ENCODE data around the gene NAXE. TPM values are rescaled to one million over a fixed set of nuclear protein-coding genes. Genes with fewer than 3 reads are reported as not detected.
"Not testable (repeated sequence)": the region's sequence is repeated elsewhere in the genome, so short reads cannot be mapped to it uniquely, and the experiment has no call there.

NAXE gene
- polyA plus RNA-seq, 2 of the 4 experiments (the other 2 are of a cell fraction): 81.4 to 119 TPM

DNA sequence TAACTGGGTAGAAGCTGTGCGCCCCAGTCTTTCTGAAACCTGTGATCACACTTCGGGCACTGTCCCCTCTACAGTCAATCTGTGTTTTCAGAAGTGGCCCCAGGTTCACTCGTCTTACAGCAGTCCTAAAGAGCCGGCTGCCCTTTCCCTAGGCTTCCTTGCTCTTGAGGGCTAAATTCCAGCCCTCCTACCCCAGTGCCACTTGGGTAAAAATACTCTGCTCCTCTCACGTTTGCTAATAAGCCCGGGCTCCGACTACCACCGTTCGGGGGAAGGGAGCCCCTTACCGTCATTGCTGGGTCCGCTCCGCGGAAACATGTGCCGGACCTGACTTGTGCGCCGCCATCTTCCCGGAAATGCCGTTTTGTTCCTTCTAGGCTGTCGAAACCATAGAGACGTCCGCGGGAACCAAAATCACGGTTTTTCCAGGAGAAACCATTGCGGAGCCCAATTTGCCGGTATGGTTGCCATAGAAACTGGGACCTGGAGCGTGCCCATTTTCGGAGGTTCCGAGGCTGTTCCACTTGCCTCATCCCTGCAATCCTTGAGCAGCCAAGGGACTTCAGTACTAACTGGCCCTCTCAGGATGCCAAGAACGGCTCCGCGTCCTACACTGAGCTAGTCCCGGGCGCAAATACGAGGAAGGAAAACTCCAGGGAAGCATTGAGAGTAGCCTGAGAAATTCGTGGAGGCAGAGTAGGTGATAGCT is 9.7 kb downstream of the NAXE start, which contains the start of gene GPATCH4 (continued):
- TF ChIP-seq EHF (CRISPR knock-in tag; IDR thresholded peaks at IDR 0.05): peak; percentile 76; the same call in 1 of the 2 replicates
- TF ChIP-seq, protein P1, sequence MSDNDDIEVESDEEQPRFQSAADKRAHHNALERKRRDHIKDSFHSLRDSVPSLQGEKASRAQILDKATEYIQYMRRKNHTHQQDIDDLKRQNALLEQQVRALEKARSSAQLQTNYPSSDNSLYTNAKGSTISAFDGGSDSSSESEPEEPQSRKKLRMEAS (IDR thresholded peaks at IDR 0.05): peak; percentile 99
- no peak for TF ChIP-seq RAD21 (conservative IDR thresholded peaks at IDR 0.05 in 1 of 2, IDR thresholded peaks at IDR 0.05 in 1 of 2)
- TF ChIP-seq, protein P2, sequence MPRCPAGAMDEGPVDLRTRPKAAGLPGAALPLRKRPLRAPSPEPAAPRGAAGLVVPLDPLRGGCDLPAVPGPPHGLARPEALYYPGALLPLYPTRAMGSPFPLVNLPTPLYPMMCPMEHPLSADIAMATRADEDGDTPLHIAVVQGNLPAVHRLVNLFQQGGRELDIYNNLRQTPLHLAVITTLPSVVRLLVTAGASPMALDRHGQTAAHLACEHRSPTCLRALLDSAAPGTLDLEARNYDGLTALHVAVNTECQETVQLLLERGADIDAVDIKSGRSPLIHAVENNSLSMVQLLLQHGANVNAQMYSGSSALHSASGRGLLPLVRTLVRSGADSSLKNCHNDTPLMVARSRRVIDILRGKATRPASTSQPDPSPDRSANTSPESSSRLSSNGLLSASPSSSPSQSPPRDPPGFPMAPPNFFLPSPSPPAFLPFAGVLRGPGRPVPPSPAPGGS (IDR thresholded peaks at IDR 0.05): peak; percentile 74; the same call in 2 of the 3 replicates
- TF ChIP-seq, protein P3, sequence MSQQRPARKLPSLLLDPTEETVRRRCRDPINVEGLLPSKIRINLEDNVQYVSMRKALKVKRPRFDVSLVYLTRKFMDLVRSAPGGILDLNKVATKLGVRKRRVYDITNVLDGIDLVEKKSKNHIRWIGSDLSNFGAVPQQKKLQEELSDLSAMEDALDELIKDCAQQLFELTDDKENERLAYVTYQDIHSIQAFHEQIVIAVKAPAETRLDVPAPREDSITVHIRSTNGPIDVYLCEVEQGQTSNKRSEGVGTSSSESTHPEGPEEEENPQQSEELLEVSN (IDR thresholded peaks at IDR 0.05; ENCODE audit: borderline replicate concordance, low read depth): peak; percentile 43
- TF ChIP-seq KDM5A (IDR thresholded peaks at IDR 0.05): peak; percentile 86
- TF ChIP-seq ZFP36 (IDR thresholded peaks at IDR 0.05; ENCODE audit: borderline replicate concordance, partially characterized antibody): no peak
- TF ChIP-seq FOSB (CRISPR knock-in tag; IDR thresholded peaks at IDR 0.05): 0 out of 2 replicates have a peak, but pooled peaks have one; percentile 25
- TF ChIP-seq NFE2L2 (conservative IDR thresholded peaks at IDR 0.05; ENCODE audit: low read length): no peak
- TF ChIP-seq HEYL (CRISPR knock-in tag; IDR thresholded peaks at IDR 0.05): no peak
- peak; percentile 97 for TF ChIP-seq MYC (IDR thresholded peaks at IDR 0.05; ENCODE audit: borderline replicate concordance, low read length)

DNA sequence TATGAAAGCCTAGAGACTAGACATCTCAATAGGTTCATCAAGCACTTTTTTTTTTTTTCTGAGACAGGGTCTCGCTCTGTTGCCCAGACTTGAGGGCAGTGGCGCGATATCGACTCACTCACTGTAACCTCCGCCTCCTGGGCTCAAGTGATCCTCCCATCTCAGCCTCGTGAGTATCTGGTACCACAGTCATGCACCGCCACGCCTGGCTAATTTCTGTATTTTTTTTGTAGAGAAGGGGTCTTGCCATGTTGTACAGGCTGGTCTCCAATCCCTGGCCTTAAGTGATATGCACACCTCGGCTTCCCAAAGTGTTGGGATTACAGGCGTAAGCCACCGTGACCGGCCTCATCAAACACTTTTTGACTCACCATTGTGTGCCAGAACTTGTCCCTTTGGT is 10.3 kb downstream of the NAXE start:
- 77% methylated on average over 12 of the region's 12 CpGs for WGBS (ENCODE audit: missing lambda C conversion rate)
- no peak for DNase-seq (ENCODE audit: low read depth in 1 of 2, low spot score in 1 of 2)
- POLR2A ChIA-PET: interaction anchor here (0.9 to 2.3 kb wide), 3 partner anchors 10 to 145 kb away, joined by 3 to 16 read pairs (median 10); partner anchors contain the start of genes MEF2D and NAXE
- peak overlapping the region; percentile 77 for H3K4me3 ChIP-seq
- TF ChIP-seq BHLHE40 (IDR thresholded peaks at IDR 0.05; ENCODE audit: low read depth, low read length) (no peak), KDM5A (IDR thresholded peaks at IDR 0.05) (no peak), KDM1A (IDR thresholded peaks at IDR 0.05; ENCODE audit: low read depth) (no peak), SMC3 (IDR thresholded peaks at IDR 0.05) (no peak), ZSCAN20 (CRISPR knock-in tag; IDR thresholded peaks at IDR 0.05) (no peak), RCOR1 (IDR thresholded peaks at IDR 0.05; ENCODE audit: low read depth, low read length) (no peak), RNF2 (IDR thresholded peaks at IDR 0.05; ENCODE audit: borderline replicate concordance, low read depth) (no peak)
- TF ChIP-seq, protein P4, sequence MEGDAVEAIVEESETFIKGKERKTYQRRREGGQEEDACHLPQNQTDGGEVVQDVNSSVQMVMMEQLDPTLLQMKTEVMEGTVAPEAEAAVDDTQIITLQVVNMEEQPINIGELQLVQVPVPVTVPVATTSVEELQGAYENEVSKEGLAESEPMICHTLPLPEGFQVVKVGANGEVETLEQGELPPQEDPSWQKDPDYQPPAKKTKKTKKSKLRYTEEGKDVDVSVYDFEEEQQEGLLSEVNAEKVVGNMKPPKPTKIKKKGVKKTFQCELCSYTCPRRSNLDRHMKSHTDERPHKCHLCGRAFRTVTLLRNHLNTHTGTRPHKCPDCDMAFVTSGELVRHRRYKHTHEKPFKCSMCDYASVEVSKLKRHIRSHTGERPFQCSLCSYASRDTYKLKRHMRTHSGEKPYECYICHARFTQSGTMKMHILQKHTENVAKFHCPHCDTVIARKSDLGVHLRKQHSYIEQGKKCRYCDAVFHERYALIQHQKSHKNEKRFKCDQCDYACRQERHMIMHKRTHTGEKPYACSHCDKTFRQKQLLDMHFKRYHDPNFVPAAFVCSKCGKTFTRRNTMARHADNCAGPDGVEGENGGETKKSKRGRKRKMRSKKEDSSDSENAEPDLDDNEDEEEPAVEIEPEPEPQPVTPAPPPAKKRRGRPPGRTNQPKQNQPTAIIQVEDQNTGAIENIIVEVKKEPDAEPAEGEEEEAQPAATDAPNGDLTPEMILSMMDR (IDR thresholded peaks at IDR 0.05): no peak
- H3K9me3 ChIP-seq: no peaks in the 10 kb centered on the region
- H3K4me2 ChIP-seq: peak overlapping the region; percentile 80
- peak in 1 of 2 experiments; percentile 15; a peak in 3 of 6 replicates for ATAC-seq
- no peak for FAIRE-seq
- H3K4me1 ChIP-seq: peaks cover 19% of the 10 kb centered on the region
- CTCF ChIA-PET: interaction anchor here (0.7 to 5.1 kb wide), 4 partner anchors 16 to 218 kb away, joined by 3 to 23 read pairs (median 7); no protein-coding TSS in a partner anchor
- peak overlapping the region; percentile 86 to 94 for H3K27ac ChIP-seq

DNA sequence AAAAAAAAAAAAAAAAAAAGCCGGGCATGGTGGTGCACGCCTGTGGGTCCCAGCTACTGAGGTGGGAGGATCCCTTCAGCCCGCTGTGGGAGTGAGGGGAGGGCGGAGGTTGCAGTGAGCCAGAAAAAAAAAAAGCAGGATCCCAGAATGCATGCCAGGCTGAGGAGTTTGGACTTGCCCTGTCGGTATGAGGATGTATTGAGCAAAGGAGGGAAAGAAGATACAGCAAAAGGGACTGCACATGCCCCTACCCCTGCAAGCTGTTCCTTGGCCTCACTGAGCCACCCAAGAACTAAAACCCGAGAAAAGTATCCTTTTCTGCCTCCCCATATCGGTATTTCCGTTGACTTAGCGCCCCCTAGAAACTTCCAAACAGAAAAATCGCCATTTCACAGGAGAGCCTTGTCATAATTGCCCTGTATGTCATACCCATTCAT is 11.0 kb downstream of the NAXE start:
- Histone ChIP-seq H3K27ac (peak overlapping the region; percentile 6 to 94; a peak in 3 of 6 replicates), H3K4me1 (peaks cover 19% of the 10 kb centered on the region), H3K4me2 (peak overlapping the region; percentile 80), H3K4me3 (no peak overlapping the region), H3K9me3 (no peaks in the 10 kb centered on the region)
- FAIRE-seq (no peak), DNase-seq (ENCODE audit: low read depth in 1 of 2, low spot score in 1 of 2) (peak; percentile 45 to 48), ATAC-seq (peak; percentile 22 to 40; a peak in 5 of 6 replicates)
- CTCF ChIA-PET: interaction anchor here (0.7 to 5.1 kb wide), 11 partner anchors 9 to 224 kb away, joined by 3 to 23 read pairs (median 4); partner anchors contain the start of genes HAPLN2, NAXE and TTC24
- WGBS (ENCODE audit: missing lambda C conversion rate): 31% methylated on average over 10 of the region's 10 CpGs
- TF ChIP-seq, protein P4 (IDR thresholded peaks at IDR 0.05): peak; percentile 63
- peak in 1 of 2 experiments; percentile 41; a peak in 3 of 5 replicates for TF ChIP-seq RAD21 (conservative IDR thresholded peaks at IDR 0.05 in 1 of 2, IDR thresholded peaks at IDR 0.05 in 1 of 2)
- TF ChIP-seq, protein P5, sequence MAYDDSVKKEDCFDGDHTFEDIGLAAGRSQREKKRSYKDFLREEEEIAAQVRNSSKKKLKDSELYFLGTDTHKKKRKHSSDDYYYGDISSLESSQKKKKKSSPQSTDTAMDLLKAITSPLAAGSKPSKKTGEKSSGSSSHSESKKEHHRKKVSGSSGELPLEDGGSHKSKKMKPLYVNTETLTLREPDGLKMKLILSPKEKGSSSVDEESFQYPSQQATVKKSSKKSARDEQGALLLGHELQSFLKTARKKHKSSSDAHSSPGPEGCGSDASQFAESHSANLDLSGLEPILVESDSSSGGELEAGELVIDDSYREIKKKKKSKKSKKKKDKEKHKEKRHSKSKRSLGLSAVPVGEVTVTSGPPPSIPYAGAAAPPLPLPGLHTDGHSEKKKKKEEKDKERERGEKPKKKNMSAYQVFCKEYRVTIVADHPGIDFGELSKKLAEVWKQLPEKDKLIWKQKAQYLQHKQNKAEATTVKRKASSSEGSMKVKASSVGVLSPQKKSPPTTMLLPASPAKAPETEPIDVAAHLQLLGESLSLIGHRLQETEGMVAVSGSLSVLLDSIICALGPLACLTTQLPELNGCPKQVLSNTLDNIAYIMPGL (CRISPR knock-in tag; IDR thresholded peaks at IDR 0.05; ENCODE audit: borderline replicate concordance): no peak
- TF ChIP-seq SMC3 (IDR thresholded peaks at IDR 0.05): peak; percentile 10; the same call in 1 of the 3 replicates
- POLR2A ChIA-PET: no interaction called here

DNA sequence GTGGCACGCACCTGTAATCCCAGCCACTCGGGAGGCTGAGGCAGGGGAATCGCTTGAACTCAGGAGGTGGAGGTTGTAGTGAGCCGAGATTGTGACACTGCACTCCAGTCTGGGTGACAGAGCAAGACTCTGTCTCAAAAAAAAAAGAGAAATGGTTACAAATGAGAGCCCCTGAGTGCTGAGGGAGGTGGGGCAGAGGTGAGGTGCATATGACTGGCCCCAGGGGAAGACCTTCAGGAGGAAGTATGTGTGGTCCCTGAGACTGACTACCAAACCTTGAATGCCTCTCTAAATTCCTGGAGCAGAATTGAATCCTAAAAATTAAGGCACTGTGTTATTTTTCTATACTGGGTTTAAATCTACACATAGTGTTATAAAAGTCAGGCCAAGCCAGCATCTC is 15.8 kb downstream of the NAXE start:
- WGBS (ENCODE audit: missing lambda C conversion rate): 55% methylated on average over 4 of the region's 4 CpGs
- ATAC-seq; H3K9me3 ChIP-seq; H3K4me2 ChIP-seq; H3K4me3 ChIP-seq; DNase-seq (ENCODE audit: low read depth in 1 of 2, low spot score in 1 of 2); H3K27ac ChIP-seq; FAIRE-seq; POLR2A ChIA-PET: not testable (repeated sequence)
- CTCF ChIA-PET: interaction anchor here (0.7 to 6.9 kb wide), 30 partner anchors 9 to 236 kb away, joined by 3 to 135 read pairs (median 8); partner anchors contain the start of genes HAPLN2, MEF2D and NAXE
- H3K4me1 ChIP-seq: peaks cover 13% of the 10 kb centered on the region; the same call in 2 of the 3 replicates

All from A549 (cell line).